ENCODE results near the gene PHF10.
A peak's percentile ranks its signal among the peaks of the same experiment; 100 is the strongest.
"Not testable (repeated sequence)": the region's sequence is repeated elsewhere in the genome, so short reads cannot be mapped to it uniquely, and the experiment has no call there.

The PHF10 gene

GRCh38 chr6:169723200-169723909 lies 945 bp downstream of the PHF10 start:
- DNase-seq (ENCODE audit: low read depth), result peak; percentile 62

- peak; percentile 38 for DNase-seq (ENCODE audit: low read depth)
Measured at GRCh38 chr6:169722362-169723199, 1.7 kb downstream of the PHF10 start.

- DNase-seq (ENCODE audit: low read depth), result no peak
Measured at GRCh38 chr6:169720207-169720855, 4.0 kb downstream of the PHF10 start.

GRCh38 chr6:169719117-169719516 lies 5.2 kb downstream of the PHF10 start:
- DNase-seq (ENCODE audit: low read depth), result no peak

GRCh38 chr6:169714595-169714994 lies 9.7 kb downstream of the PHF10 start:
- no peak for DNase-seq (ENCODE audit: low read depth)

- DNase-seq (ENCODE audit: low read depth), result no peak
Measured at GRCh38 chr6:169714178-169714577, 10.1 kb downstream of the PHF10 start.

GRCh38 chr6:169710009-169710408 lies 14.3 kb downstream of the PHF10 start:
- no peak for DNase-seq (ENCODE audit: low read depth)

GRCh38 chr6:169709293-169709692 lies 15.0 kb downstream of the PHF10 start:
- DNase-seq (ENCODE audit: low read depth), result no peak

- no peak for DNase-seq (ENCODE audit: low read depth)
Measured at GRCh38 chr6:169707772-169708171, 16.5 kb downstream of the PHF10 start.

- DNase-seq (ENCODE audit: low read depth), result no peak
Measured at GRCh38 chr6:169702840-169703246, 21.5 kb downstream of the PHF10 start.

GRCh38 chr6:169701954-169702839 lies 22.1 kb downstream of the PHF10 start, which contains the start of the genes C6orf120 and WDR27:
C6orf120 (plus strand) TSS chr6:169702126; CDS start chr6:169702460, 334 bp downstream.
WDR27 (minus strand) TSS chr6:169702029; CDS start chr6:169689005, 13,024 bp downstream.
- DNase-seq (ENCODE audit: low read depth), result peak; percentile 98

- DNase-seq (ENCODE audit: low read depth), result no peak
Measured at GRCh38 chr6:169701311-169701953, 22.9 kb downstream of the PHF10 start.

GRCh38 chr6:169700296-169700695 lies 24.0 kb downstream of the PHF10 start:
- DNase-seq (ENCODE audit: low read depth), result no peak

- DNase-seq (ENCODE audit: low read depth), result not testable (repeated sequence)
Measured at GRCh38 chr6:169697115-169697514, 27.2 kb downstream of the PHF10 start.

- DNase-seq (ENCODE audit: low read depth), result no peak
Measured at GRCh38 chr6:169695131-169695530, 29.2 kb downstream of the PHF10 start.

- DNase-seq (ENCODE audit: low read depth), result no peak
Measured at GRCh38 chr6:169692516-169692915, 31.8 kb downstream of the PHF10 start.

- no peak for DNase-seq (ENCODE audit: low read depth)
Measured at GRCh38 chr6:169691260-169691659, 33.0 kb downstream of the PHF10 start.

GRCh38 chr6:169689287-169689686 lies 35.0 kb downstream of the PHF10 start:
- no peak for DNase-seq (ENCODE audit: low read depth)

- no peak for DNase-seq (ENCODE audit: low read depth)
Measured at GRCh38 chr6:169685860-169686259, 38.4 kb downstream of the PHF10 start.

GRCh38 chr6:169684056-169684455 lies 40.2 kb downstream of the PHF10 start:
- no peak for DNase-seq (ENCODE audit: low read depth)

GRCh38 chr6:169678342-169678741 lies 46.0 kb downstream of the PHF10 start:
- no peak for DNase-seq (ENCODE audit: low read depth)

Measured in activated T-cell treated with anti-CD3 and anti-CD28 coated beads for 48 hours (primary cell).